SK-N-SH (cell line): ENCODE measurements around the gene PSMB5. TPM values are rescaled to one million over a fixed set of nuclear protein-coding genes. Genes with fewer than 3 reads are reported as not detected.

Experiments
- CTCF ChIA-PET: fragments of 300-600, 350-600 bp; formaldehyde crosslinking; extraction: SDS; loops from one replicate; lab custom pipeline; 2021; lab: Yijun Ruan, JAX
- POLR2A ChIA-PET: fragments of 350-600 bp; sonication (Branson Sonifier 250); formaldehyde crosslinking; extraction: SDS; loops from one replicate; lab custom pipeline; 2020; ENCODE audit warnings: antibody characterized with exemption, inconsistent platforms; lab: Yijun Ruan, JAX
- DNase-seq: peaks from one replicate; pipeline ENCODE4 v3.0.0; 2012
- H2AFZ ChIP-seq: fragments of 200-600 bp; sonication (generic); 2 replicates; pipeline ENCODE4 v1.8.1; 2016; ENCODE audit warnings: antibody characterized with exemption, mild to moderate bottlenecking, low read depth
- H3F3A ChIP-seq: fragments of 200-600 bp; sonication (generic); replicated peaks from 2 replicates; pipeline ENCODE3; 2016; ENCODE audit warnings: antibody characterized with exemption, mild to moderate bottlenecking; ENCODE audit not compliant: insufficient read depth
- H3K27ac ChIP-seq, 2 experiments: fragments of 200-500 bp in 1 of 2; fragments of 200-600 bp in 1 of 2; sonication (Bioruptor generic) in 1 of 2; sonication (generic), shearing (Covaris generic) in 1 of 2; 2 replicates each; pipeline versions ENCODE4 v1.5.1 to v1.6.1; 2014 to 2016; ENCODE audit warnings: low read depth in 2 of 2, inconsistent platforms in 1 of 2, low read length in 1 of 2, mild to moderate bottlenecking in 1 of 2, mixed read lengths in 1 of 2
- H3K27me3 ChIP-seq: fragments of 200-600 bp; sonication (generic), shearing (Covaris generic); 2 replicates; pipeline ENCODE4 v1.6.1; 2016; ENCODE audit warnings: mixed run types; ENCODE audit not compliant: insufficient read depth
- H3K36me3 ChIP-seq, 2 experiments: fragments of 200-500 bp in 1 of 2; fragments of 200-600 bp in 1 of 2; sonication (Bioruptor generic) in 1 of 2; sonication (generic) in 1 of 2; replicated peaks in 1 of 2; 2 replicates each; pipeline versions ENCODE3 to v1.5.1; 2014 to 2016; ENCODE audit warnings: low read length in 1 of 2, mild to moderate bottlenecking in 1 of 2; ENCODE audit not compliant: insufficient read depth in 2 of 2, control insufficient read depth in 1 of 2
- H3K4me1 ChIP-seq, 2 experiments: fragments of 200-500 bp in 1 of 2; fragments of 200-600 bp in 1 of 2; sonication (Bioruptor generic) in 1 of 2; sonication (generic), shearing (Covaris generic) in 1 of 2; 2 replicates each; pipeline versions ENCODE4 v1.5.1 to v1.6.1; 2014 to 2016; ENCODE audit warnings: low read depth in 1 of 2, low read length in 1 of 2, mixed run types in 1 of 2; ENCODE audit not compliant: insufficient read depth in 2 of 2, control insufficient read depth in 1 of 2
- H3K4me2 ChIP-seq: fragments of 200-600 bp; sonication (generic), shearing (Covaris generic); 2 replicates; pipeline ENCODE4 v1.6.1; 2017; ENCODE audit warnings: mixed run types
- H3K4me3 ChIP-seq, 2 experiments: fragments of 200-500 bp in 1 of 2; fragments of 200-600 bp in 1 of 2; sonication (Bioruptor generic) in 1 of 2; sonication (generic), shearing (Covaris generic) in 1 of 2; 2 replicates each; pipeline versions ENCODE4 v1.5.1 to v1.8.1; 2014 to 2016; ENCODE audit warnings: low read depth in 2 of 2, inconsistent platforms in 1 of 2, low read length in 1 of 2, mild to moderate bottlenecking in 1 of 2, mixed read lengths in 1 of 2, moderate library complexity in 1 of 2
- H3K79me2 ChIP-seq: fragments of 200-600 bp; sonication (generic); 2 replicates; pipeline ENCODE4 v1.8.1; 2017; ENCODE audit warnings: mild to moderate bottlenecking; ENCODE audit not compliant: insufficient read depth
- H3K9ac ChIP-seq: fragments of 200-600 bp; sonication (generic); 2 replicates; pipeline ENCODE4 v1.6.1; 2017; ENCODE audit warnings: mixed run types
- H3K9me2 ChIP-seq: fragments of 200-600 bp; sonication (generic); 2 replicates; pipeline ENCODE4 v1.6.1; 2017; ENCODE audit warnings: mixed run types
- H3K9me3 ChIP-seq: fragments of 200-600 bp; sonication (generic); 2 replicates; pipeline ENCODE4 v1.6.1; 2017; ENCODE audit warnings: mixed run types, mild to moderate bottlenecking, moderate library complexity
- H4K20me1 ChIP-seq: fragments of 200-600 bp; sonication (generic); 2 replicates; pipeline ENCODE4 v1.6.1; 2017; ENCODE audit warnings: mild to moderate bottlenecking, mixed run types; ENCODE audit not compliant: insufficient read depth
- CHD2 ChIP-seq: fragments of 150-350 bp; IDR thresholded peaks from 2 replicates; pipeline ENCODE4 v1.6.1; 2018; ENCODE audit warnings: low read length; ENCODE audit not compliant: partially characterized antibody
- CTCF ChIP-seq: fragments of 200-600 bp; sonication (generic); IDR thresholded peaks from 2 replicates; pipeline ENCODE4 v1.6.1; 2017; ENCODE audit warnings: antibody characterized with exemption, mild to moderate bottlenecking, moderate library complexity
- ELF1 ChIP-seq: IDR thresholded peaks from 2 replicates; pipeline ENCODE4 v1.4.0; 2012
- EZH2phosphoT487 ChIP-seq: fragments of 200-600 bp; sonication (generic); IDR thresholded peaks from 2 replicates; pipeline ENCODE4 v1.6.1; 2017; ENCODE audit warnings: low read depth, mixed run types, mild to moderate bottlenecking, antibody characterized with exemption, moderate library complexity, borderline replicate concordance
- FOXM1 ChIP-seq: IDR thresholded peaks from 2 replicates; pipeline ENCODE4 v1.4.0; 2012; ENCODE audit warnings: low read depth, mild to moderate bottlenecking
- GABPA ChIP-seq: IDR thresholded peaks from 2 replicates; pipeline ENCODE4 v1.4.0; 2012; ENCODE audit warnings: low read depth, mild to moderate bottlenecking
- GATA2 ChIP-seq: sonication (generic); formaldehyde crosslinking; IDR thresholded peaks from 2 replicates; pipeline ENCODE4 v1.5.0; 2020; ENCODE audit warnings: mild to moderate bottlenecking, missing genetic modification reagents
- IRF3 ChIP-seq: fragments of 150-350 bp; IDR thresholded peaks from 2 replicates; pipeline ENCODE4 v1.6.1; 2016; ENCODE audit warnings: mild to moderate bottlenecking, low read depth, low read length
- MAX ChIP-seq: IDR thresholded peaks from 2 replicates; pipeline ENCODE4 v1.4.0; 2012; ENCODE audit warnings: low read depth
- MXI1 ChIP-seq: IDR thresholded peaks from 2 replicates; pipeline ENCODE4 v1.6.1; 2012; ENCODE audit warnings: mild to moderate bottlenecking, low read depth, low read length, improper control_type of control experiment
- NFIC ChIP-seq: IDR thresholded peaks from 2 replicates; pipeline ENCODE4 v1.4.0; 2012; ENCODE audit warnings: borderline replicate concordance
- NRF1 ChIP-seq: IDR thresholded peaks from 2 replicates; pipeline ENCODE4 v1.6.1; 2012; ENCODE audit warnings: low read depth, mild to moderate bottlenecking, low read length
- PBX3 ChIP-seq: IDR thresholded peaks from 2 replicates; pipeline ENCODE4; 2012
- POLR2AphosphoS5 ChIP-seq: IDR thresholded peaks from 2 replicates; pipeline ENCODE4 v1.6.1; 2012; ENCODE audit warnings: low read depth, low read length
- RCOR1 ChIP-seq: fragments of 150-350 bp; IDR thresholded peaks from 2 replicates; pipeline ENCODE4 v1.6.1; 2017; ENCODE audit warnings: antibody characterized with exemption, low read length
- REST ChIP-seq: IDR thresholded peaks from 2 replicates; pipeline ENCODE4 v1.6.1; 2012; ENCODE audit warnings: mild to moderate bottlenecking, low read depth, low read length, moderate library complexity
- RFX5 ChIP-seq: IDR thresholded peaks from 2 replicates; pipeline ENCODE4 v1.6.1; 2012; ENCODE audit warnings: mild to moderate bottlenecking, improper control_type of control experiment, low read length
- RXRA ChIP-seq: IDR thresholded peaks from 2 replicates; pipeline ENCODE4 v1.4.0; 2012; ENCODE audit warnings: low read depth, mild to moderate bottlenecking, borderline replicate concordance
- SIN3A ChIP-seq: IDR thresholded peaks from 2 replicates; pipeline ENCODE4 v1.6.1; 2012; ENCODE audit warnings: low read depth, mild to moderate bottlenecking, low read length, moderate library complexity, borderline replicate concordance
- SMC3 ChIP-seq: IDR thresholded peaks from 2 replicates; pipeline ENCODE4 v1.6.1; 2012; ENCODE audit warnings: low read depth, low read length, improper control_type of control experiment
- TCF12 ChIP-seq: IDR thresholded peaks from 2 replicates; pipeline ENCODE4 v1.4.0; 2012
- TEAD4 ChIP-seq: IDR thresholded peaks from 2 replicates; pipeline ENCODE4 v1.4.0; 2012; ENCODE audit warnings: mild to moderate bottlenecking, borderline replicate concordance; ENCODE audit not compliant: insufficient read depth
- YY1 ChIP-seq: IDR thresholded peaks from 2 replicates; pipeline ENCODE4 v1.4.0; 2012; ENCODE audit warnings: low read depth, mild to moderate bottlenecking
- whole genome bisulfite sequencing: methylation state at CpG from one replicate; pipeline ENCODE4 v1.1.6; 2017; ENCODE audit warnings: low lambda C conversion rate; 5-methylcytosine and 5-hydroxymethylcytosine counted together
- polyA plus RNA-seq, 3 experiments: library from polyadenylated mRNA; depleted of rRNA; stranded (reverse); fragments of >200 nt; gene quantifications; 2 replicates each; pipeline ENCODE4 v1.2.3, GENCODE V29; 2012
- TF ChIP-seq, protein P1 (sequence below): IDR thresholded peaks from 2 replicates; pipeline ENCODE4 v1.4.0; 2012; ENCODE audit warnings: low read depth, borderline replicate concordance
- TF ChIP-seq, protein P2 (sequence below): fragments of 150-350 bp; IDR thresholded peaks from 2 replicates; pipeline ENCODE4 v1.6.1; 2017; ENCODE audit warnings: antibody characterized with exemption, low read length, low read depth, borderline replicate concordance

The PSMB5 gene
- polyA plus RNA-seq, 1 of the 3 experiments (the other 2 are of a cell fraction) = 337 TPM

GRCh38 chr14:23078692-23079116, 44.0 kb upstream of the PSMB5 start:
- Histone ChIP-seq H3K9ac (no peak overlapping the region), H3F3A (peaks cover 47% of the 10 kb centered on the region), H3K4me1 (peaks cover 0 to 22% of the 10 kb centered on the region in 2 experiments; a peak in 2 of 4 replicates), H3K4me3 (no peak overlapping the region), H4K20me1 (no peaks in the 10 kb centered on the region), H3K4me2 (peak overlapping the region; percentile 42), H3K36me3 (peaks cover 77 to 84% of the 10 kb centered on the region in 2 experiments), H3K9me2 (no peaks in the 10 kb centered on the region), H3K9me3 (no peaks in the 10 kb centered on the region), H2AFZ (no peak overlapping the region), H3K79me2 (peaks cover 55% of the 10 kb centered on the region), H3K27ac (peak overlapping the region; percentile 44 to 75; a peak in 3 of 4 replicates), H3K27me3 (no peaks in the 10 kb centered on the region)
- WGBS = 12% methylated on average over 2 of the region's 2 CpGs
- ChIA-PET POLR2A (no interaction called here), CTCF (interaction anchor here (0.7 to 5.8 kb wide), 6 partner anchors 10 to 148 kb away, joined by 4 to 73 read pairs (median 28); partner anchors contain the start of genes ACIN1, C14orf119 and CDH24)
- no peak for DNase-seq
- peak; percentile 9; the same call in 1 of the 2 replicates for TF ChIP-seq CTCF
- peak; percentile 46; the same call in 1 of the 2 replicates for TF ChIP-seq TCF12
- TF ChIP-seq PBX3 = no peak
- TF ChIP-seq, protein P1, sequence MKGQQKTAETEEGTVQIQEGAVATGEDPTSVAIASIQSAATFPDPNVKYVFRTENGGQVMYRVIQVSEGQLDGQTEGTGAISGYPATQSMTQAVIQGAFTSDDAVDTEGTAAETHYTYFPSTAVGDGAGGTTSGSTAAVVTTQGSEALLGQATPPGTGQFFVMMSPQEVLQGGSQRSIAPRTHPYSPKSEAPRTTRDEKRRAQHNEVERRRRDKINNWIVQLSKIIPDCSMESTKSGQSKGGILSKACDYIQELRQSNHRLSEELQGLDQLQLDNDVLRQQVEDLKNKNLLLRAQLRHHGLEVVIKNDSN = peak; percentile 70; the same call in 1 of the 2 replicates
- no peak for TF ChIP-seq SMC3
- TF ChIP-seq RCOR1 = no peak
- TF ChIP-seq IRF3 = no peak
- TF ChIP-seq GABPA = no peak
- TF ChIP-seq RFX5 = no peak
- no peak for TF ChIP-seq FOXM1
- TF ChIP-seq ELF1 = no peak
- no peak for TF ChIP-seq EZH2phosphoT487
- TF ChIP-seq RXRA = peak; percentile 84
- TF ChIP-seq TEAD4 = no peak
- TF ChIP-seq, protein P2, sequence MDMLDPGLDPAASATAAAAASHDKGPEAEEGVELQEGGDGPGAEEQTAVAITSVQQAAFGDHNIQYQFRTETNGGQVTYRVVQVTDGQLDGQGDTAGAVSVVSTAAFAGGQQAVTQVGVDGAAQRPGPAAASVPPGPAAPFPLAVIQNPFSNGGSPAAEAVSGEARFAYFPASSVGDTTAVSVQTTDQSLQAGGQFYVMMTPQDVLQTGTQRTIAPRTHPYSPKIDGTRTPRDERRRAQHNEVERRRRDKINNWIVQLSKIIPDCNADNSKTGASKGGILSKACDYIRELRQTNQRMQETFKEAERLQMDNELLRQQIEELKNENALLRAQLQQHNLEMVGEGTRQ = no peak
- TF ChIP-seq POLR2AphosphoS5 = no peak
- TF ChIP-seq REST = no peak
- peak; percentile 14; the same call in 1 of the 2 replicates for TF ChIP-seq NFIC
- TF ChIP-seq YY1 = no peak
- TF ChIP-seq NRF1 = no peak
- no peak for TF ChIP-seq SIN3A
- TF ChIP-seq CHD2 = no peak
- TF ChIP-seq MAX = peak; percentile 52; the same call in 1 of the 2 replicates
- no peak for TF ChIP-seq MXI1
- TF ChIP-seq GATA2 = no peak
